Measurements from ENCODE around the gene DOCK4.

DNA sequence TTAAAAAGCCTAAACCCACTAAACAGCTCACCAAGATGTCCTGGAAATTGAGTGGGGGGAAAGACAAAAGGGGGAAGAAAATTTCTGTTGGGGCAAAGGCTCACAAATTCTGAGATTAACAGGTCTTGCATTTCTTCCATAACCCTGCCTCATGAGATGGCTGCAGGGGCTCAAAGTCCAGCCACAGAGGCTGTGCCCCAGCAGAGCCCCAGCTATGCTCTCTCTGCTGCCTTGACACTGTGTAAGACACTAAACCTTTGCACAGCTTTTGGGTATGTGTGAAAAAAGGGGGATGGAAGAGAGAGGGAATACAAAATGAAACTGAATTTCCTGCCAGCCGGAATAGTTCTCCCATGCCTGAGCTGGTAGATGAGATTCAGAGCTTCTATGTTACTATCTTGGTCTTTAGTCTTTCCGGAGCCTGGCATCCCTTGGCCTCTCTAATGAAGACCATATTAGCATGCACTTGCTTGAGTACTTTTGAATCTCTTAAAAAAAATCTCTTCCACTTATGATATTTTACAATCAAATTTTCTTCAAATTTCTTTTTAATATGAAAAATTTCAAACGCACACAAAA lies 403.9 kb downstream of the DOCK4 start:
- TF ChIP-seq, protein P1, sequence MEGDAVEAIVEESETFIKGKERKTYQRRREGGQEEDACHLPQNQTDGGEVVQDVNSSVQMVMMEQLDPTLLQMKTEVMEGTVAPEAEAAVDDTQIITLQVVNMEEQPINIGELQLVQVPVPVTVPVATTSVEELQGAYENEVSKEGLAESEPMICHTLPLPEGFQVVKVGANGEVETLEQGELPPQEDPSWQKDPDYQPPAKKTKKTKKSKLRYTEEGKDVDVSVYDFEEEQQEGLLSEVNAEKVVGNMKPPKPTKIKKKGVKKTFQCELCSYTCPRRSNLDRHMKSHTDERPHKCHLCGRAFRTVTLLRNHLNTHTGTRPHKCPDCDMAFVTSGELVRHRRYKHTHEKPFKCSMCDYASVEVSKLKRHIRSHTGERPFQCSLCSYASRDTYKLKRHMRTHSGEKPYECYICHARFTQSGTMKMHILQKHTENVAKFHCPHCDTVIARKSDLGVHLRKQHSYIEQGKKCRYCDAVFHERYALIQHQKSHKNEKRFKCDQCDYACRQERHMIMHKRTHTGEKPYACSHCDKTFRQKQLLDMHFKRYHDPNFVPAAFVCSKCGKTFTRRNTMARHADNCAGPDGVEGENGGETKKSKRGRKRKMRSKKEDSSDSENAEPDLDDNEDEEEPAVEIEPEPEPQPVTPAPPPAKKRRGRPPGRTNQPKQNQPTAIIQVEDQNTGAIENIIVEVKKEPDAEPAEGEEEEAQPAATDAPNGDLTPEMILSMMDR (IDR thresholded peaks at IDR 0.05), result no peak
- TF ChIP-seq POLR2A (IDR thresholded peaks at IDR 0.05), result no peak
